ENCODE measurements around the gene DLG2. TPM values are rescaled to one million over a fixed set of nuclear protein-coding genes. Genes with fewer than 3 reads are reported as not detected.
"Not testable (repeated sequence)": the region's sequence is repeated elsewhere in the genome, so short reads cannot be mapped to it uniquely, and the experiment has no call there.

The DLG2 gene
- total RNA-seq, 4 donors from 2014 or later, result 2.9 to 30.2 (median 22.6) TPM

GRCh38 chr11:85236211-85236610 is 390.9 kb downstream of the DLG2 start:
- Histone ChIP-seq H3K27me3 (no peaks in the 10 kb centered on the region), H3K4me1 (no peaks in the 10 kb centered on the region), H3K9me3 (no peaks in the 10 kb centered on the region), H3K36me3 (no peaks in the 10 kb centered on the region), H3K4me3 (no peak overlapping the region), H3K27ac (no peak overlapping the region)
- no peak for DNase-seq
- intact Hi-C loops (cut with DNase I; ENCODE audit: low total_unique reads), result no loop called here
- TF ChIP-seq CTCF (IDR thresholded peaks at IDR 0.05) (no peak), POLR2A (IDR thresholded peaks at IDR 0.05) (no peak)

- TF ChIP-seq CTCF (IDR thresholded peaks at IDR 0.05), result no peak
- TF ChIP-seq POLR2A (IDR thresholded peaks at IDR 0.05), result no peak
- no peak overlapping the region for H3K4me3 ChIP-seq
- H3K27me3 ChIP-seq, result no peaks in the 10 kb centered on the region
- no peaks in the 10 kb centered on the region for H3K36me3 ChIP-seq
- intact Hi-C loops (cut with DNase I; ENCODE audit: low total_unique reads), result no loop called here
- DNase-seq, result no peak
- H3K9me3 ChIP-seq, result no peaks in the 10 kb centered on the region
- no peaks in the 10 kb centered on the region for H3K4me1 ChIP-seq
- no peak overlapping the region for H3K27ac ChIP-seq
Observed at GRCh38 chr11:85232559-85232958, 394.6 kb downstream of the DLG2 start.

GRCh38 chr11:85231588-85231987 is 395.6 kb downstream of the DLG2 start:
- H3K4me1 ChIP-seq, result no peaks in the 10 kb centered on the region
- DNase-seq, result no peak
- H3K27ac ChIP-seq, result no peak overlapping the region
- no peaks in the 10 kb centered on the region for H3K27me3 ChIP-seq
- H3K4me3 ChIP-seq, result no peak overlapping the region
- intact Hi-C loops (cut with DNase I; ENCODE audit: low total_unique reads), result no loop called here
- TF ChIP-seq POLR2A (IDR thresholded peaks at IDR 0.05), result no peak
- no peak for TF ChIP-seq CTCF (IDR thresholded peaks at IDR 0.05)
- no peaks in the 10 kb centered on the region for H3K36me3 ChIP-seq
- no peaks in the 10 kb centered on the region for H3K9me3 ChIP-seq

- H3K4me3 ChIP-seq; DNase-seq; H3K36me3 ChIP-seq; H3K9me3 ChIP-seq; H3K27me3 ChIP-seq; H3K27ac ChIP-seq; H3K4me1 ChIP-seq; intact Hi-C loops (cut with DNase I; ENCODE audit: low total_unique reads): not testable (repeated sequence)
Observed at GRCh38 chr11:85229723-85230122, 397.4 kb downstream of the DLG2 start.

- H3K27ac ChIP-seq, result no peak overlapping the region
- no peaks in the 10 kb centered on the region for H3K27me3 ChIP-seq
- no peak overlapping the region for H3K4me3 ChIP-seq
- peaks cover 0 to 7% of the 10 kb centered on the region in 2 donors for H3K9me3 ChIP-seq
- intact Hi-C loops (cut with DNase I; ENCODE audit: low total_unique reads), result no loop called here
- no peaks in the 10 kb centered on the region for H3K36me3 ChIP-seq
- TF ChIP-seq CTCF (IDR thresholded peaks at IDR 0.05) (no peak), POLR2A (IDR thresholded peaks at IDR 0.05) (no peak)
- DNase-seq, result no peak
- no peaks in the 10 kb centered on the region for H3K4me1 ChIP-seq
Observed at GRCh38 chr11:85196968-85197367, 430.2 kb downstream of the DLG2 start.

GRCh38 chr11:85195934-85196333 is 431.2 kb downstream of the DLG2 start:
- no peaks in the 10 kb centered on the region for H3K36me3 ChIP-seq
- intact Hi-C loops (cut with DNase I; ENCODE audit: low total_unique reads), result no loop called here
- no peaks in the 10 kb centered on the region for H3K9me3 ChIP-seq
- H3K27ac ChIP-seq, result no peak overlapping the region
- no peaks in the 10 kb centered on the region for H3K4me1 ChIP-seq
- H3K27me3 ChIP-seq, result no peaks in the 10 kb centered on the region
- DNase-seq, result no peak
- no peak overlapping the region for H3K4me3 ChIP-seq
- no peak for TF ChIP-seq CTCF (IDR thresholded peaks at IDR 0.05)
- no peak for TF ChIP-seq POLR2A (IDR thresholded peaks at IDR 0.05)

Measured in uterus (tissue), 4 donors.